Measurements from ENCODE around the gene KANTR. TPM values are rescaled to one million over a fixed set of nuclear protein-coding genes. Genes with fewer than 3 reads are reported as not detected.

The KANTR gene
- total RNA-seq: 5.0 TPM

- ATAC-seq: peak; percentile 88
- DNase-seq (ENCODE audit: low spot score): peak; percentile 86
Measured at GRCh38 chrX:53093748-53094581, at the start of gene KANTR. TSS of gene KANTR (plus strand) at chrX:53094142. CDS start at chrX:53124273, 30,131 bp downstream.

GRCh38 chrX:53044995-53045394 lies 48.9 kb upstream of the KANTR start:
- ATAC-seq (no peak), DNase-seq (ENCODE audit: low spot score) (no peak)

- DNase-seq (ENCODE audit: low spot score): no peak
- ATAC-seq: no peak
Measured at GRCh38 chrX:53047228-53047627, 46.7 kb upstream of the KANTR start.

- ATAC-seq (no peak), DNase-seq (ENCODE audit: low spot score) (no peak)
Measured at GRCh38 chrX:53048169-53049126, 45.5 kb upstream of the KANTR start, which contains the start of gene GPR173. TSS of gene GPR173 (plus strand) at chrX:53048789. CDS start at chrX:53076622, 27,833 bp downstream.

- no peak for ATAC-seq
- no peak for DNase-seq (ENCODE audit: low spot score)
Measured at GRCh38 chrX:53049127-53049517, 44.8 kb upstream of the KANTR start.

- ATAC-seq (no peak), DNase-seq (ENCODE audit: low spot score) (no peak)
Measured at GRCh38 chrX:53050841-53051240, 43.1 kb upstream of the KANTR start.

- DNase-seq (ENCODE audit: low spot score): no peak
- no peak for ATAC-seq
Measured at GRCh38 chrX:53055244-53055849, 38.6 kb upstream of the KANTR start.

- no peak for ATAC-seq
Measured at GRCh38 chrX:53056292-53056691, 37.6 kb upstream of the KANTR start.

GRCh38 chrX:53065104-53065503 lies 28.8 kb upstream of the KANTR start:
- DNase-seq (ENCODE audit: low spot score): no peak
- no peak for ATAC-seq

More at GRCh38 chrX:53056292-53056691, 37.6 kb upstream of the KANTR start:
- no peak for DNase-seq (ENCODE audit: low spot score)

GRCh38 chrX:53071064-53071463 lies 22.9 kb upstream of the KANTR start:
- ATAC-seq (no peak), DNase-seq (ENCODE audit: low spot score) (no peak)

- ATAC-seq: peak; percentile 97
- DNase-seq (ENCODE audit: low spot score): peak; percentile 53
Measured at GRCh38 chrX:53071604-53072417, 22.1 kb upstream of the KANTR start.

- no peak for DNase-seq (ENCODE audit: low spot score)
- no peak for ATAC-seq
Measured at GRCh38 chrX:53072418-53073114, 21.4 kb upstream of the KANTR start.

- DNase-seq (ENCODE audit: low spot score) (no peak), ATAC-seq (peak; percentile 25)
Measured at GRCh38 chrX:53073115-53073586, 20.8 kb upstream of the KANTR start.

GRCh38 chrX:53075011-53075410 lies 18.9 kb upstream of the KANTR start:
- DNase-seq (ENCODE audit: low spot score) (no peak), ATAC-seq (no peak)

- ATAC-seq (no peak), DNase-seq (ENCODE audit: low spot score) (no peak)
Measured at GRCh38 chrX:53076671-53077070, 17.3 kb upstream of the KANTR start.

- no peak for ATAC-seq
Measured at GRCh38 chrX:53077207-53078197, 16.4 kb upstream of the KANTR start.

GRCh38 chrX:53078943-53079342 lies 15.0 kb upstream of the KANTR start:
- ATAC-seq (no peak), DNase-seq (ENCODE audit: low spot score) (no peak)

More at GRCh38 chrX:53077207-53078197, 16.4 kb upstream of the KANTR start:
- no peak for DNase-seq (ENCODE audit: low spot score)
